HepG2 (cell line): ENCODE measurements around the gene SMIM36. TPM values are rescaled to one million over a fixed set of nuclear protein-coding genes. Genes with fewer than 3 reads are reported as not detected.

ENCODE experiments used
- BORCS8-MEF2B ChIP-seq: sonication (generic); formaldehyde crosslinking; IDR thresholded peaks from 2 replicates; pipeline ENCODE4 v1.8.0; 2022; ENCODE audit warnings: mild to moderate bottlenecking, missing genetic modification reagents
- BRD4 ChIP-seq: sonication (generic); formaldehyde crosslinking; IDR thresholded peaks from 2 replicates; pipeline ENCODE4 v1.4.0; 2020; ENCODE audit warnings: missing genetic modification reagents
- CREB1 ChIP-seq, 2 experiments: fragments of 450-650 bp in 1 of 2; IDR thresholded peaks; 2 replicates each; pipeline ENCODE4 v1.6.1; 2016 to 2017; ENCODE audit warnings: control low read depth in 1 of 2, mild to moderate bottlenecking in 1 of 2, missing compliant biosample characterization in 1 of 2, missing genetic modification characterization in 1 of 2
- EP300 ChIP-seq, 3 experiments: sonication (generic) in 1 of 3; formaldehyde crosslinking in 1 of 3; IDR thresholded peaks; 2 replicates each; pipeline versions ENCODE4 v1.5.1 to v1.6.1; 2011 to 2020; ENCODE audit warnings: low read depth in 2 of 3, low read length in 2 of 3, borderline replicate concordance in 1 of 3, improper control_type of control experiment in 1 of 3, mild to moderate bottlenecking in 1 of 3, missing genetic modification reagents in 1 of 3, moderate library complexity in 1 of 3
- FOSL2 ChIP-seq: sonication (generic); formaldehyde crosslinking; IDR thresholded peaks from 2 replicates; pipeline ENCODE4 v1.4.0; 2020; ENCODE audit warnings: missing genetic modification reagents
- KLF13 ChIP-seq: sonication (generic); formaldehyde crosslinking; IDR thresholded peaks from 2 replicates; pipeline ENCODE4 v1.4.0; 2020; ENCODE audit warnings: mild to moderate bottlenecking, missing genetic modification reagents
- KLF15 ChIP-seq: sonication (generic); formaldehyde crosslinking; IDR thresholded peaks from 2 replicates; pipeline ENCODE4 v1.8.1; 2023; ENCODE audit warnings: borderline replicate concordance, mild to moderate bottlenecking, inconsistent platforms, missing genetic modification reagents, mixed read lengths
- PPARG ChIP-seq: conservative IDR thresholded peaks from 2 replicates; pipeline ENCODE4 v1.6.1; 2016; ENCODE audit warnings: missing biosample characterization, missing genetic modification reagents
- PRMT3 ChIP-seq: sonication (generic); formaldehyde crosslinking; IDR thresholded peaks from 2 replicates; pipeline ENCODE4 v1.8.1; 2022; ENCODE audit warnings: low read depth, mild to moderate bottlenecking, moderate library complexity, missing genetic modification reagents, borderline replicate concordance
- SALL2 ChIP-seq: sonication (generic); formaldehyde crosslinking; IDR thresholded peaks from 2 replicates; pipeline ENCODE4 v1.8.1; 2023; ENCODE audit warnings: mild to moderate bottlenecking, missing genetic modification reagents, inconsistent platforms
- ZBTB20 ChIP-seq: sonication (generic); formaldehyde crosslinking; IDR thresholded peaks from 2 replicates; pipeline ENCODE4 v1.8.1; 2023; ENCODE audit warnings: missing genetic modification reagents, low read depth, mild to moderate bottlenecking, borderline replicate concordance
- ZFP36L1 ChIP-seq: sonication (generic); formaldehyde crosslinking; IDR thresholded peaks from 2 replicates; pipeline ENCODE4 v1.8.0; 2022; ENCODE audit warnings: mild to moderate bottlenecking, missing genetic modification reagents, moderate library complexity
- ZNF143 ChIP-seq: sonication (generic); formaldehyde crosslinking; IDR thresholded peaks from 2 replicates; pipeline ENCODE4 v1.4.0; 2020; ENCODE audit warnings: missing genetic modification reagents
- polyA plus RNA-seq, 8 experiments: library from polyadenylated mRNA; depleted of rRNA in 3 of 8; stranded (reverse) in 7 of 8; unstranded in 1 of 8; fragments of >200 nt; fragmentation: Illumina TruSeq in 4 of 8; extraction: Trizol in 4 of 8; gene quantifications; 2 replicates each; pipeline versions ENCODE4 v1.2.1 to v1.2.3, GENCODE V29; 2011 to 2016; ENCODE audit warnings: low read depth in 4 of 8, missing spikeins in 1 of 8, mixed read lengths in 1 of 8; ENCODE audit not compliant: insufficient read depth in 1 of 8
- total RNA-seq, 5 experiments: library from RNA; depleted of rRNA; stranded (reverse); fragments of >200 nt; fragmentation: Illumina TruSeq; extraction: Trizol; gene quantifications; 2 replicates each; pipeline ENCODE4 v1.2.3, GENCODE V29; 2016; ENCODE audit warnings: low read depth in 1 of 5
- TF ChIP-seq, protein P1 (sequence below): sonication (generic); formaldehyde crosslinking; IDR thresholded peaks from 2 replicates; pipeline ENCODE4 v1.9.0; 2021; ENCODE audit warnings: mild to moderate bottlenecking, missing genetic modification reagents
- TF ChIP-seq, protein P2 (sequence below): sonication (generic); formaldehyde crosslinking; IDR thresholded peaks from 2 replicates; pipeline ENCODE4 v1.5.1; 2020; ENCODE audit warnings: missing genetic modification reagents, mild to moderate bottlenecking, borderline replicate concordance
- TF ChIP-seq, protein P3 (sequence below): sonication (generic); formaldehyde crosslinking; IDR thresholded peaks from 2 replicates; pipeline ENCODE4 v1.9.0; 2021; ENCODE audit warnings: missing genetic modification reagents, mild to moderate bottlenecking, borderline replicate concordance

SMIM36 gene
- total and polyA plus RNA-seq, 2 of the 13 experiments (the other 11 are each of a cell fraction or from before 2014, with no cell fraction given) = not detected

DNA sequence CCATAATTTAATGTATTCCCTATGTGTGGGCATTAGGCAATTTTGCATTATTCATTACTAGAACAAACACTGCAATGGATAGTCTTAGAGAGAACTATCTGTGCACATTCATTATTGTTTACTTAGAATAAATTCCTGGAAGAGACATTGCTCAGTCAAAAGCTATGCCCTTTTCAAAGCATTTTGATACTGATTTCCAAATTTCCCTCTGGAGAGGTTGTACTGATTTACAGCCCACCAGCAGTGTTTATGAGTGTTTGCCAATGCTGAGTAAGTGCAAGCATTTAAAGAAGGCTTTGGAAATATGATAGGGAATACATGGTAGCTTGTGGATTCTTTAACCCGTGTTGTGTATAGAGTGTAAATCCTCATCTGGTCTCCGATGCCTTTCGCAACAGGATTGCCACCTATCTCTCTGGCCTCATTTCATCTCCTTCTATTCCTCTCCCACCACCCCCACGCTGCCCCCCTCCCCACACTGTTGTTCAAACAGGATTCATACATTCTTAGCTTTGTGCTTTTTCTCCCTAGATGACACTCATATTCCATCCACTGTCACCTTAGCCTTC lies 56.3 kb downstream of the SMIM36 start (continued):
- TF ChIP-seq, protein P1, sequence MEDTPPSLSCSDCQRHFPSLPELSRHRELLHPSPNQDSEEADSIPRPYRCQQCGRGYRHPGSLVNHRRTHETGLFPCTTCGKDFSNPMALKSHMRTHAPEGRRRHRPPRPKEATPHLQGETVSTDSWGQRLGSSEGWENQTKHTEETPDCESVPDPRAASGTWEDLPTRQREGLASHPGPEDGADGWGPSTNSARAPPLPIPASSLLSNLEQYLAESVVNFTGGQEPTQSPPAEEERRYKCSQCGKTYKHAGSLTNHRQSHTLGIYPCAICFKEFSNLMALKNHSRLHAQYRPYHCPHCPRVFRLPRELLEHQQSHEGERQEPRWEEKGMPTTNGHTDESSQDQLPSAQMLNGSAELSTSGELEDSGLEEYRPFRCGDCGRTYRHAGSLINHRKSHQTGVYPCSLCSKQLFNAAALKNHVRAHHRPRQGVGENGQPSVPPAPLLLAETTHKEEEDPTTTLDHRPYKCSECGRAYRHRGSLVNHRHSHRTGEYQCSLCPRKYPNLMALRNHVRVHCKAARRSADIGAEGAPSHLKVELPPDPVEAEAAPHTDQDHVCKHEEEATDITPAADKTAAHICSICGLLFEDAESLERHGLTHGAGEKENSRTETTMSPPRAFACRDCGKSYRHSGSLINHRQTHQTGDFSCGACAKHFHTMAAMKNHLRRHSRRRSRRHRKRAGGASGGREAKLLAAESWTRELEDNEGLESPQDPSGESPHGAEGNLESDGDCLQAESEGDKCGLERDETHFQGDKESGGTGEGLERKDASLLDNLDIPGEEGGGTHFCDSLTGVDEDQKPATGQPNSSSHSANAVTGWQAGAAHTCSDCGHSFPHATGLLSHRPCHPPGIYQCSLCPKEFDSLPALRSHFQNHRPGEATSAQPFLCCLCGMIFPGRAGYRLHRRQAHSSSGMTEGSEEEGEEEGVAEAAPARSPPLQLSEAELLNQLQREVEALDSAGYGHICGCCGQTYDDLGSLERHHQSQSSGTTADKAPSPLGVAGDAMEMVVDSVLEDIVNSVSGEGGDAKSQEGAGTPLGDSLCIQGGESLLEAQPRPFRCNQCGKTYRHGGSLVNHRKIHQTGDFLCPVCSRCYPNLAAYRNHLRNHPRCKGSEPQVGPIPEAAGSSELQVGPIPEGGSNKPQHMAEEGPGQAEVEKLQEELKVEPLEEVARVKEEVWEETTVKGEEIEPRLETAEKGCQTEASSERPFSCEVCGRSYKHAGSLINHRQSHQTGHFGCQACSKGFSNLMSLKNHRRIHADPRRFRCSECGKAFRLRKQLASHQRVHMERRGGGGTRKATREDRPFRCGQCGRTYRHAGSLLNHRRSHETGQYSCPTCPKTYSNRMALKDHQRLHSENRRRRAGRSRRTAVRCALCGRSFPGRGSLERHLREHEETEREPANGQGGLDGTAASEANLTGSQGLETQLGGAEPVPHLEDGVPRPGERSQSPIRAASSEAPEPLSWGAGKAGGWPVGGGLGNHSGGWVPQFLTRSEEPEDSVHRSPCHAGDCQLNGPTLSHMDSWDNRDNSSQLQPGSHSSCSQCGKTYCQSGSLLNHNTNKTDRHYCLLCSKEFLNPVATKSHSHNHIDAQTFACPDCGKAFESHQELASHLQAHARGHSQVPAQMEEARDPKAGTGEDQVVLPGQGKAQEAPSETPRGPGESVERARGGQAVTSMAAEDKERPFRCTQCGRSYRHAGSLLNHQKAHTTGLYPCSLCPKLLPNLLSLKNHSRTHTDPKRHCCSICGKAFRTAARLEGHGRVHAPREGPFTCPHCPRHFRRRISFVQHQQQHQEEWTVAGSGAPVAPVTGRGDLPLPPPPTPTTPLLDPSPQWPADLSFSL (CRISPR knock-in tag) = no peak
- no peak for TF ChIP-seq KLF13 (CRISPR knock-in tag)
- TF ChIP-seq PPARG (CRISPR knock-in tag) = peak; percentile 53; the same call in 1 of the 2 replicates
- TF ChIP-seq FOSL2 (CRISPR knock-in tag) = peak; percentile 93
- peak in 1 of 2 experiments; percentile 86; a peak in 2 of 4 replicates for TF ChIP-seq EP300 (IDR thresholded peaks at IDR 0.05; ENCODE audit: low read depth in 2 of 2, low read length in 2 of 2)
- TF ChIP-seq EP300 (CRISPR knock-in tag; IDR thresholded peaks at IDR 0.05; ENCODE audit: borderline replicate concordance) = peak; percentile 83; the same call in 1 of the 2 replicates
- no peak for TF ChIP-seq CREB1 (IDR thresholded peaks at IDR 0.05)
- peak; percentile 41; the same call in 1 of the 2 replicates for TF ChIP-seq CREB1 (CRISPR knock-in tag; IDR thresholded peaks at IDR 0.05)
- TF ChIP-seq SALL2 (CRISPR knock-in tag) = no peak
- TF ChIP-seq, protein P2, sequence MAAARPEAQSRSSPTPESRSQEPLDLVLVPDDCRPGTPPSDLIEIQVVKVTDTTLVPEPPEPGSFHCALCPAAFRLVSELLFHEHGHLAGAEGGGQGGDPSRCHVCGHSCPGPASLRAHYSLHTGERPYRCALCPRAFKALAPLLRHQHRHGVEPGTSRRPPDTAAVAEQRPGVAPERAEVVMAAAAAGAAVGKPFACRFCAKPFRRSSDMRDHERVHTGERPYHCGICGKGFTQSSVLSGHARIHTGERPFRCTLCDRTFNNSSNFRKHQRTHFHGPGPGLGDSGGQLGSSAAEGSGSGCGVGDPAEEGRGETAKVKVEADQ (CRISPR knock-in tag) = no peak
- TF ChIP-seq, protein P3, sequence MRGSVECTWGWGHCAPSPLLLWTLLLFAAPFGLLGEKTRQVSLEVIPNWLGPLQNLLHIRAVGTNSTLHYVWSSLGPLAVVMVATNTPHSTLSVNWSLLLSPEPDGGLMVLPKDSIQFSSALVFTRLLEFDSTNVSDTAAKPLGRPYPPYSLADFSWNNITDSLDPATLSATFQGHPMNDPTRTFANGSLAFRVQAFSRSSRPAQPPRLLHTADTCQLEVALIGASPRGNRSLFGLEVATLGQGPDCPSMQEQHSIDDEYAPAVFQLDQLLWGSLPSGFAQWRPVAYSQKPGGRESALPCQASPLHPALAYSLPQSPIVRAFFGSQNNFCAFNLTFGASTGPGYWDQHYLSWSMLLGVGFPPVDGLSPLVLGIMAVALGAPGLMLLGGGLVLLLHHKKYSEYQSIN = no peak
- TF ChIP-seq BORCS8-MEF2B (CRISPR knock-in tag) = no peak
- TF ChIP-seq ZBTB20 (CRISPR knock-in tag) = peak; percentile 30; the same call in 1 of the 2 replicates
- no peak for TF ChIP-seq BRD4 (CRISPR knock-in tag)
- no peak for TF ChIP-seq ZFP36L1 (CRISPR knock-in tag)
- no peak for TF ChIP-seq KLF15 (CRISPR knock-in tag)
- no peak for TF ChIP-seq PRMT3
- TF ChIP-seq ZNF143 = no peak
